ENCODE data around the gene ZNF518B.
"Not testable (repeated sequence)": the region's sequence is repeated elsewhere in the genome, so short reads cannot be mapped to it uniquely, and the experiment has no call there.

Gene ZNF518B

DNA sequence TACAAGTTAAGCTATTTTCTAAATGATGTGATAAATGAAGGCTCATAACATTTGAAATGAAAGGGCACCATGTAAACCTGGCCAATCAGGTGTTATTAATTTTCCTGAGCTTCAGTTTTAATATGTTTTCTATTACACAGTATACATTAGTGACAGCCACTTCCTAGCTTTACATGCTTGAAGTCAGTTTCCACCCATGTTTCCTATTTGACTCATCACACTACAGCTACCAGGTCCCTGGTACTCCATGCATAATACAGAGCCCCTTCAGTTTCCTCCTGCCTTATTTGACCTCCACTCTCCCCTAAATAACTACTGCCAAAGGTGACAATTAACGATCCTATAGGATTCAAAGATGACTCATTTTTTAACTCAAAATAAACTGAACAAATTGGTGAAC is 18.3 kb downstream of the ZNF518B start:
- H4K20me1 ChIP-seq (ENCODE audit: low read depth, low read length): no peaks in the 10 kb centered on the region
- H3K4me2 ChIP-seq (ENCODE audit: low read depth, low read length, poor library complexity, severe bottlenecking): no peak overlapping the region
- no peak overlapping the region for H2AFZ ChIP-seq (ENCODE audit: low read depth, low read length, severe bottlenecking)
- H3K4me3 ChIP-seq (ENCODE audit: insufficient read depth, low read length, poor library complexity, severe bottlenecking): no peak overlapping the region
- no peak overlapping the region for H3K9ac ChIP-seq (ENCODE audit: low read length)
- H3K36me3 ChIP-seq (ENCODE audit: low read length): no peaks in the 10 kb centered on the region
- no peak overlapping the region for H3K27ac ChIP-seq (ENCODE audit: low read depth, low read length)
- TF ChIP-seq, protein P1, sequence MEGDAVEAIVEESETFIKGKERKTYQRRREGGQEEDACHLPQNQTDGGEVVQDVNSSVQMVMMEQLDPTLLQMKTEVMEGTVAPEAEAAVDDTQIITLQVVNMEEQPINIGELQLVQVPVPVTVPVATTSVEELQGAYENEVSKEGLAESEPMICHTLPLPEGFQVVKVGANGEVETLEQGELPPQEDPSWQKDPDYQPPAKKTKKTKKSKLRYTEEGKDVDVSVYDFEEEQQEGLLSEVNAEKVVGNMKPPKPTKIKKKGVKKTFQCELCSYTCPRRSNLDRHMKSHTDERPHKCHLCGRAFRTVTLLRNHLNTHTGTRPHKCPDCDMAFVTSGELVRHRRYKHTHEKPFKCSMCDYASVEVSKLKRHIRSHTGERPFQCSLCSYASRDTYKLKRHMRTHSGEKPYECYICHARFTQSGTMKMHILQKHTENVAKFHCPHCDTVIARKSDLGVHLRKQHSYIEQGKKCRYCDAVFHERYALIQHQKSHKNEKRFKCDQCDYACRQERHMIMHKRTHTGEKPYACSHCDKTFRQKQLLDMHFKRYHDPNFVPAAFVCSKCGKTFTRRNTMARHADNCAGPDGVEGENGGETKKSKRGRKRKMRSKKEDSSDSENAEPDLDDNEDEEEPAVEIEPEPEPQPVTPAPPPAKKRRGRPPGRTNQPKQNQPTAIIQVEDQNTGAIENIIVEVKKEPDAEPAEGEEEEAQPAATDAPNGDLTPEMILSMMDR (IDR thresholded peaks at IDR 0.05; ENCODE audit: insufficient read depth, low read length, poor library complexity, severe bottlenecking): no peak
- TF ChIP-seq EZH2phosphoT487 (conservative IDR thresholded peaks at IDR 0.05; ENCODE audit: low read length): no peak
- H3K79me2 ChIP-seq (ENCODE audit: insufficient read depth, low read length): no peaks in the 10 kb centered on the region
- no peaks in the 10 kb centered on the region for H3K27me3 ChIP-seq (ENCODE audit: low read length)
- H3K9me2 ChIP-seq (replicated peaks; ENCODE audit: insufficient read depth, low read length): no peaks in the 10 kb centered on the region
- no peaks in the 10 kb centered on the region for H3F3A ChIP-seq (ENCODE audit: insufficient read depth)
- no peaks in the 10 kb centered on the region for H3K9me3 ChIP-seq (ENCODE audit: insufficient read depth, low read length)

DNA sequence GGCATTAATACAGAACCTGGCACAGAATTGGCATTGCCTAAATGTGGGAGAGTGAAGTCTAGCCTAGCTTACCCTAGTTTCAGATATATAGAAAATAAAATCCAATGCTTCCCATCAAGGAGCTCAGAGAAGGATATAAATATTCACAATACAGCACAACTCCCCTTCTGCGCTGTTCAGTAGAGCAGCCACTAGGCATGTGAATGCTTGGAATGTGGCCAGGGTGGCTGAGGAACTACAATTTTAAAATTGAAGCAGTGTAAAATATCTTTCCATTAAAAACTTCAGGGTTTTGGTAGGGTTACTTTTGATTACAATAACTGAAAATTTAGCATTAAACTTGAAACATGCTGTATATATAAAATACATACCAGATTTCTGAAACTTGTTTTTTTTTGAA is 19.5 kb downstream of the ZNF518B start:
- Histone ChIP-seq H3K9ac (ENCODE audit: low read length) (no peak overlapping the region), H3K27ac (ENCODE audit: low read depth, low read length) (no peak overlapping the region), H3K9me2 (replicated peaks; ENCODE audit: insufficient read depth, low read length) (no peaks in the 10 kb centered on the region), H3K9me3 (ENCODE audit: insufficient read depth, low read length) (no peaks in the 10 kb centered on the region), H3K27me3 (ENCODE audit: low read length) (no peaks in the 10 kb centered on the region), H4K20me1 (ENCODE audit: low read depth, low read length) (no peaks in the 10 kb centered on the region), H3K79me2 (ENCODE audit: insufficient read depth, low read length) (no peaks in the 10 kb centered on the region), H2AFZ (ENCODE audit: low read depth, low read length, severe bottlenecking) (no peak overlapping the region), H3K4me2 (ENCODE audit: low read depth, low read length, poor library complexity, severe bottlenecking) (no peak overlapping the region), H3K36me3 (ENCODE audit: low read length) (no peaks in the 10 kb centered on the region), H3F3A (ENCODE audit: insufficient read depth) (no peaks in the 10 kb centered on the region), H3K4me3 (ENCODE audit: insufficient read depth, low read length, poor library complexity, severe bottlenecking) (no peak overlapping the region)
- no peak for TF ChIP-seq EZH2phosphoT487 (conservative IDR thresholded peaks at IDR 0.05; ENCODE audit: low read length)
- TF ChIP-seq, protein P1 (IDR thresholded peaks at IDR 0.05; ENCODE audit: insufficient read depth, low read length, poor library complexity, severe bottlenecking): no peak

DNA sequence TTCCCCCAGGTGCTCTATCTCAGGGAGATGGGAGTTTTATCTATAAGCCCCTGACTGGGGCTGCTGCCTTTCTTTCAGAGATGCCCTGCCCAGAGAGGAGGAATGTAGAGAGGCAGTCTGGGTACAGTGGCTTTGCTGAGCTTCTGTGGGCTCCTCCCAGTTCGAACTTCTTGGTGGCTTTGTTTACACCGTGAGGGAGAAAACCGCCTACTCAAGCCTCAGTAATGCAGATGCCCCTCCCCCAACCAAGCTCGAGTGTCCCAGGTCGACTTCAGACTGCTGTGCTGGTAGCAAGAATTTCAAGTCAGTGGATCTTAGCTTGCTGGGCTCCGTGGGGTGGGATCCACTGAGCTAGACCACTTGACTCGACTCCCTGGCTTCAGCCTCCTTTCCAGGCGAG is 29.5 kb downstream of the ZNF518B start:
- not testable (repeated sequence) for H3K9ac ChIP-seq (ENCODE audit: low read length); H2AFZ ChIP-seq (ENCODE audit: low read depth, low read length, severe bottlenecking)

DNA sequence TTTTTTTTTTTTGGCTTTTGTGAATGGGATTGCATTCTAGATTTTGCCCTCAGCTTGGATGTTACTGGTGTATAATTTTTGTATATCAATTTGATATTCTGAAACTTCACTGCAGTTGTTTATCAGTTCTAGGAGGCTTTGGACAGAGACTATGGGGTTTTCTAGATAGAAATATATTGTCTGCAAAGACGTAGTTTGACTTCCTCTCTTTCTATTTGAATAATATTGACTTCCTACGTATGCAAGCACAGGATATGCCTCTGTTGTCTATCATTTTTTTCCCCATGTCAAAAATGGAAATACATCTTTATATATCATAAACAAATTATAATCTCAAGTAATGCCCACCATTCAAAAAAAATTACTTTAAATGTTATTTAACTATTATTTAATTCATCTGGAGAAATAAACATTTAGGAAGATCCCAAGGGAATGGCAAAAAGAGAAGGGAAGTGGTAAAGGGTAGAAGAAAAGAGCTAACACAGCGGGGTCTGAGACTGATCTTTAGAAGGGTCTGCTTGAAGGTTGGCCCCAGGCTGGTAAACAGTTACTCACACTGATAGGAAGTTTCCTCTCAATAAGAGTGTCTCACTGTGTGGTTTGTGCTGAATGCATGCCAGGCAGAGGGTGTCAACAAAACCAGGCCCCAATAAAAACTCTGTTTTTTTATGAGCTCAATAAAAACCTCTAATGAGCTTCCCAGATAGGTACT is 35.7 kb downstream of the ZNF518B start:
- no peaks in the 10 kb centered on the region for H3K9me2 ChIP-seq (replicated peaks; ENCODE audit: insufficient read depth, low read length)
- H3K27ac ChIP-seq (ENCODE audit: low read depth, low read length): no peak overlapping the region
- H4K20me1 ChIP-seq (ENCODE audit: low read depth, low read length): no peaks in the 10 kb centered on the region
- no peak overlapping the region for H2AFZ ChIP-seq (ENCODE audit: low read depth, low read length, severe bottlenecking)
- H3F3A ChIP-seq (ENCODE audit: insufficient read depth): no peaks in the 10 kb centered on the region
- no peak overlapping the region for H3K9ac ChIP-seq (ENCODE audit: low read length)
- no peak overlapping the region for H3K4me2 ChIP-seq (ENCODE audit: low read depth, low read length, poor library complexity, severe bottlenecking)
- no peaks in the 10 kb centered on the region for H3K27me3 ChIP-seq (ENCODE audit: low read length)
- no peaks in the 10 kb centered on the region for H3K36me3 ChIP-seq (ENCODE audit: low read length)
- no peak overlapping the region for H3K4me3 ChIP-seq (ENCODE audit: insufficient read depth, low read length, poor library complexity, severe bottlenecking)
- H3K9me3 ChIP-seq (ENCODE audit: insufficient read depth, low read length): no peaks in the 10 kb centered on the region
- TF ChIP-seq, protein P1 (IDR thresholded peaks at IDR 0.05; ENCODE audit: insufficient read depth, low read length, poor library complexity, severe bottlenecking): no peak
- TF ChIP-seq EZH2phosphoT487 (conservative IDR thresholded peaks at IDR 0.05; ENCODE audit: low read length): no peak
- no peaks in the 10 kb centered on the region for H3K79me2 ChIP-seq (ENCODE audit: insufficient read depth, low read length)

More for the DNA sequence above, 29.5 kb downstream of the ZNF518B start:
- not testable (repeated sequence) for H4K20me1 ChIP-seq (ENCODE audit: low read depth, low read length); H3K9me2 ChIP-seq (replicated peaks; ENCODE audit: insufficient read depth, low read length); H3K4me3 ChIP-seq (ENCODE audit: insufficient read depth, low read length, poor library complexity, severe bottlenecking); H3K9me3 ChIP-seq (ENCODE audit: insufficient read depth, low read length); H3F3A ChIP-seq (ENCODE audit: insufficient read depth); H3K36me3 ChIP-seq (ENCODE audit: low read length); H3K4me2 ChIP-seq (ENCODE audit: low read depth, low read length, poor library complexity, severe bottlenecking); H3K79me2 ChIP-seq (ENCODE audit: insufficient read depth, low read length); H3K27ac ChIP-seq (ENCODE audit: low read depth, low read length); H3K27me3 ChIP-seq (ENCODE audit: low read length)

Measured in SU-DHL-6 (cell line).